Calu3 (cell line): Measurements from ENCODE around the gene SPPL2C. TPM values are rescaled to one million over a fixed set of nuclear protein-coding genes. Genes with fewer than 3 reads are reported as not detected.

Experiments
- BruUV-seq: library from RNA; stranded (reverse); fragments of 400-500 nt; replicated peaks from 2 replicates; lab custom pipeline; 2021; lab: Mats Ljungman, UMichigan
- CTCF ChIA-PET: fragments of 300-600 bp; sonication (Branson Sonifier 250); formaldehyde crosslinking; loops from one replicate; lab custom pipeline; 2022; ENCODE audit warnings: antibody characterized with exemption; lab: Charles Lee
- DNase-seq: peaks from one replicate; pipeline ENCODE4 v3.0.0; 2022
- H3K27ac Mint-ChIP-seq: one replicate; pipeline ENCODE4 v1.8.0; 2022; ENCODE audit warnings: mixed read lengths; ENCODE audit not compliant: unreplicated experiment
- H3K27me3 Mint-ChIP-seq: one replicate; pipeline ENCODE4 v1.8.0; 2022; ENCODE audit warnings: mixed read lengths; ENCODE audit not compliant: unreplicated experiment
- H3K36me3 Mint-ChIP-seq: one replicate; pipeline ENCODE4 v1.8.0; 2022; ENCODE audit warnings: mild to moderate bottlenecking, moderate library complexity, mixed read lengths; ENCODE audit not compliant: insufficient read depth, unreplicated experiment
- H3K4me1 Mint-ChIP-seq: one replicate; pipeline ENCODE4 v1.8.0; 2022; ENCODE audit warnings: mild to moderate bottlenecking, low read depth, mixed read lengths; ENCODE audit not compliant: unreplicated experiment
- H3K4me3 Mint-ChIP-seq: one replicate; pipeline ENCODE4 v1.8.0; 2022; ENCODE audit warnings: mild to moderate bottlenecking, low read depth, moderate library complexity, mixed read lengths; ENCODE audit not compliant: unreplicated experiment
- H3K9me3 Mint-ChIP-seq: one replicate; pipeline ENCODE4 v1.8.0; 2022; ENCODE audit warnings: low read depth, mixed read lengths; ENCODE audit not compliant: unreplicated experiment
- intact Hi-C: fragments of 100-400 bp; cut with micrococcal nuclease; formaldehyde crosslinking; loops from one replicate; pipeline ENCODE4 v1.10.0; 2022; ENCODE audit not compliant: unreplicated experiment
- total RNA-seq: library from RNA; stranded (reverse); gene quantifications from 2 replicates; pipeline ENCODE4 v1.2.3, GENCODE V29; 2022
- TF ChIP-seq, protein P1 (sequence below): fragments of 200-600 bp; IDR thresholded peaks from one replicate; pipeline ENCODE4 v1.8.0; 2022; ENCODE audit warnings: antibody characterized with exemption; ENCODE audit not compliant: unreplicated experiment

SPPL2C gene
- total RNA-seq, 1 experiment from 2014 or later = not detected

DNA sequence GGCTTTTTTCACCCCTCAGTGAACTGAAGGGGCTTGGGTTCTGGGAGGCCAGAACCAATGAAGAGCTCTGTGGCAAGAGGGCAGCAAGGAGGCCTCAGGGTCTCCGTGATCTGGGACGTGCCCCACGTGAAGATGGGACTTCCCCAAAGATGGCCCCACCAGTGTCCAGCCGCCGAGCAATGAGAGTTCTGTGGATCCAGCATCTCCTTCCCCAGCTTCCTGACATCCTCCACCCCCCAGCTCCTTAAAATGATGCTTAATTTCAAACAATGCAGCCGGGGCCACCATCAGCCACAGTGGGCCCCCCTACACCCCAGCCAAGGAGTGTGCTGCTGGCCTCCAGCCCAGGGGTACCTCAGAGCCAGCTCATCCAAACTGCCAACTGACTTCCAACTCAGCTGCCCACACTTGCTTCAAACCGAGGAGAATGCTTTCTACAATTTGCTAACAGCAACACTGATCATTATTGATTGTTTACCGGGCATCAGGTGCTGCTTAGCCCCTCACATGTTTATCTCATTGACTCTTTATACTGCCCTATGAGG lies 5.9 kb upstream of the SPPL2C start:
- peaks cover 96% of the 10 kb centered on the region for H3K27me3 Mint-ChIP-seq
- H3K4me1 Mint-ChIP-seq = peaks cover 7% of the 10 kb centered on the region
- no peaks in the 10 kb centered on the region for H3K9me3 Mint-ChIP-seq
- no peaks in the 10 kb centered on the region for H3K36me3 Mint-ChIP-seq
- no peak for DNase-seq
- no peak overlapping the region for H3K27ac Mint-ChIP-seq
- intact Hi-C loops = no loop called here
- H3K4me3 Mint-ChIP-seq = no peak overlapping the region
- CTCF ChIA-PET = interaction anchor here (0.6 to 2.2 kb wide), 4 partner anchors 11 to 199 kb away, joined by 3 to 6 read pairs (median 4); no protein-coding TSS in a partner anchor
- no TSS peak for BruUV-seq
- TF ChIP-seq, protein P1, sequence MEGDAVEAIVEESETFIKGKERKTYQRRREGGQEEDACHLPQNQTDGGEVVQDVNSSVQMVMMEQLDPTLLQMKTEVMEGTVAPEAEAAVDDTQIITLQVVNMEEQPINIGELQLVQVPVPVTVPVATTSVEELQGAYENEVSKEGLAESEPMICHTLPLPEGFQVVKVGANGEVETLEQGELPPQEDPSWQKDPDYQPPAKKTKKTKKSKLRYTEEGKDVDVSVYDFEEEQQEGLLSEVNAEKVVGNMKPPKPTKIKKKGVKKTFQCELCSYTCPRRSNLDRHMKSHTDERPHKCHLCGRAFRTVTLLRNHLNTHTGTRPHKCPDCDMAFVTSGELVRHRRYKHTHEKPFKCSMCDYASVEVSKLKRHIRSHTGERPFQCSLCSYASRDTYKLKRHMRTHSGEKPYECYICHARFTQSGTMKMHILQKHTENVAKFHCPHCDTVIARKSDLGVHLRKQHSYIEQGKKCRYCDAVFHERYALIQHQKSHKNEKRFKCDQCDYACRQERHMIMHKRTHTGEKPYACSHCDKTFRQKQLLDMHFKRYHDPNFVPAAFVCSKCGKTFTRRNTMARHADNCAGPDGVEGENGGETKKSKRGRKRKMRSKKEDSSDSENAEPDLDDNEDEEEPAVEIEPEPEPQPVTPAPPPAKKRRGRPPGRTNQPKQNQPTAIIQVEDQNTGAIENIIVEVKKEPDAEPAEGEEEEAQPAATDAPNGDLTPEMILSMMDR = no peak

DNA sequence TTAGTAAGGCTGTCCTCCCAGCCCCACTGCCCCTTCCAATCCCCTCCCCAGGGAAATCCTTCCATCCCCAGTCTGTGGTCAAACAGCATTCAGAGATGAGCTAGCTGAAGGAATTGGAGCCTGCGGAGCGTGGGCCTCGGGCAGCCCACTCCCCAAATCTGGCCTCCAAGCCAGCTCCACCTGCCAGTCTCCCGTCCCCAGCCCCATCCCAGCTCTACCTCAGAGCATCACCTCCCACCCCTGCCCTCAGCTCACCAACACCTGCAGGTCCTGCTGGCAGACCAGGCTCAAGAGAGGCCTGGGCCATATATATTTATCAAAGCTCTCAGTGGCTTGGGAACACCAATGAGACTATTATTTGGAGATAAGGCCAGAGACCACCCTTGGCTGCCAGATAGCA lies 5.2 kb upstream of the SPPL2C start:
- H3K9me3 Mint-ChIP-seq = no peaks in the 10 kb centered on the region
- CTCF ChIA-PET = interaction anchor here (1.1 to 2.2 kb wide), 3 partner anchors 10 to 199 kb away, joined by 3 to 6 read pairs (median 4); no protein-coding TSS in a partner anchor
- DNase-seq = no peak
- peaks cover 96% of the 10 kb centered on the region for H3K27me3 Mint-ChIP-seq
- H3K4me1 Mint-ChIP-seq = peaks cover 7% of the 10 kb centered on the region
- H3K4me3 Mint-ChIP-seq = no peak overlapping the region
- TF ChIP-seq, protein P1 = no peak
- intact Hi-C loops = no loop called here
- BruUV-seq = no TSS peak
- no peaks in the 10 kb centered on the region for H3K36me3 Mint-ChIP-seq
- no peak overlapping the region for H3K27ac Mint-ChIP-seq

DNA sequence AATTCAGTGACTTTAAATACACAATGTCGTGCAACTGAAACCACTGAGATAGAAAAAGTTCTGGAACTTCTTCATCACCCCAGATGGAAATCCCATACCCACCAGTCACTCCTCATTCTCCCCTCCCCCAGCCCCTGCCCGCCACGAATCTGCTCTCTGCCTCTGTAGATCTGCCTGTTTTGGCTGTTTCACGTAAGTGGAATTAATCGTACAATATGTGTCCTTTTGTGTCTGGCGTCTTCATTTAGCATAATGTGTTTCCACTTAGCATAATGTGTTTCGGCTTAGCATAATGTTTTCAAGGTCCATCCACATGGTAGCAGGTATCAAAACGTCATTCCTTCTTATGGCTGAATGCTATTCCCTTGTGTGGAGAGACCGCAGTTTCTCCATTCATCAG lies 3.5 kb upstream of the SPPL2C start:
- BruUV-seq = no TSS peak
- intact Hi-C loops = no loop called here
- Mint-ChIP-seq H3K4me1 (peaks cover 7% of the 10 kb centered on the region), H3K4me3 (no peak overlapping the region), H3K27me3 (peaks cover 96% of the 10 kb centered on the region), H3K9me3 (no peaks in the 10 kb centered on the region), H3K27ac (no peak overlapping the region), H3K36me3 (no peaks in the 10 kb centered on the region)
- CTCF ChIA-PET = no interaction called here
- TF ChIP-seq, protein P1 = no peak
- no peak for DNase-seq

DNA sequence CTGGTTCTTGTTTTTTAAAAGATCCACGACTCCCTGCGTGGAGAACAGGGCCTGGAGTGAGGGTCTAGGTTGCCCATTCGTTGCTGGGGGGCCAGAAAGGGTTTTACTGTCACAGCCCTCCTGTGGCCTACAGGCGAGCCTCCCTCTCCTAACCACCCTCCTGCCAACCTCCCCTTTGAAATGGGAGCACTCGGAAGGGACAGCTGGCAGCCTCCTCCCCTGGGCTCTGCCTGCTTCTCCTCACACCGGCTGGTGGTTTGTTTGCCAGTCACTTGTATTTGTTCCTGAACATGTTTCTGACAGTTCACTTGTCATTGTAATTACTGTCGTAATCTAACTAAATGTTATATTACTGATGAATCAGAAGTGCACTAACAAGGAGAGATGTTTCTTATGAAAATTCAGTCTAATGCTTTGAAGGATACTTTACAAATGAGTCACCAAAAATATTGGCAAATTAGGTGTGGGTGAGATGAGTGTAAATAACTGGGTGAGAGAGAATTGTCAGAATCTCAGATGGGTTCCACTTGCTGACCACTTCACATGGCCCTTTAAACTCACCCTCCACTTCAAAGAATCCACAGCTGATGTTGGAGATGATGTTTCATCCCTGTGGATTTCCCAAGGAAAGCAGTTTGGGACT lies 2.7 kb upstream of the SPPL2C start:
- H3K27ac Mint-ChIP-seq = no peak overlapping the region
- CTCF ChIA-PET = interaction anchor here (1.0 kb wide), 1 partner anchor 22 kb away, joined by 7 read pairs; no protein-coding TSS in a partner anchor

More for the DNA sequence above, 2.7 kb upstream of the SPPL2C start:
- BruUV-seq = no TSS peak
- intact Hi-C loops = no loop called here
- Mint-ChIP-seq H3K4me1 (peaks cover 7% of the 10 kb centered on the region), H3K4me3 (no peak overlapping the region), H3K36me3 (no peaks in the 10 kb centered on the region), H3K27me3 (peaks cover 96% of the 10 kb centered on the region), H3K9me3 (no peaks in the 10 kb centered on the region)
- no peak for DNase-seq
- TF ChIP-seq, protein P1 = no peak
